Activated naive CD4-positive, alpha-beta T cell treated with anti-CD3 and anti-CD28 coated beads for 36 hours (primary cell): Measurements from ENCODE around the gene CALML3. TPM values are rescaled to one million over a fixed set of nuclear protein-coding genes. Genes with fewer than 3 reads are reported as not detected.

Source experiments
- CTCF ChIA-PET: fragments of 350-600 bp; sonication (Branson Sonifier 250); formaldehyde crosslinking; loops from one replicate; lab custom pipeline; 2021; ENCODE audit warnings: antibody characterized with exemption; lab: Charles Lee
- DNase-seq: peaks from one replicate; pipeline ENCODE4 v3.0.0-alpha.2; 2020
- H3K27ac Mint-ChIP-seq: one replicate; pipeline ENCODE4 v1.8.0; 2021; ENCODE audit warnings: mild to moderate bottlenecking, mixed read lengths
- H3K27me3 Mint-ChIP-seq: one replicate; pipeline ENCODE4 v1.8.0; 2021; ENCODE audit warnings: low read depth, mixed read lengths
- H3K36me3 Mint-ChIP-seq: one replicate; pipeline ENCODE4 v1.8.0; 2021; ENCODE audit warnings: low read depth, mixed read lengths
- H3K4me1 Mint-ChIP-seq: one replicate; pipeline ENCODE4 v1.8.0; 2021; ENCODE audit warnings: low read depth, mixed read lengths
- H3K4me3 Mint-ChIP-seq: one replicate; pipeline ENCODE4 v1.8.0; 2021; ENCODE audit warnings: mild to moderate bottlenecking, moderate library complexity, mixed read lengths
- H3K9me3 Mint-ChIP-seq: one replicate; pipeline ENCODE4 v1.8.0; 2021; ENCODE audit warnings: mixed read lengths
- intact Hi-C: fragments of 100-400 bp; cut with micrococcal nuclease; formaldehyde crosslinking; loops from one replicate; pipeline ENCODE4 v1.15.1; 2023
- total RNA-seq, 2 experiments: library from RNA; stranded (reverse); gene quantifications; one replicate each; pipeline ENCODE4 v1.2.3, GENCODE V29; 2021

The CALML3 gene
- total RNA-seq, 2 experiments from 2014 or later, result not detected

DNA sequence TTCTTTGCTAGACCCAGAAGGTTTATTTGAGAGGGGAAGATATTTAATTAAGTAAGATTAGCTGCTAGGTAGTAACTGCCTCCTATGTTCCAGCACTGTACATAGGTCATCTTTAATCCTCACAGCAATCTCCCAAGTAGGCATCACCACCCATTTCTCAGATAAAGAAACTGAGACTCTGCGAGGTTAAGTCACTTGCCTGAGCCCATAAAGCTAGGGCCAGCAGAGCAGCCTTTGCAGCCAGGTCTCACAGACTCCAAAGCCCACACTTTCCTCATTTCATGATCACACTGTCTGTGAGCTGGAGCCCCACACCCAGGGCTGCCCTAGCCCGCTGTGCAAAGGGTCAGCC is 20.6 kb downstream of the CALML3 start:
- no peak for DNase-seq
- no peaks in the 10 kb centered on the region for H3K27me3 Mint-ChIP-seq
- peaks cover 4% of the 10 kb centered on the region for H3K4me1 Mint-ChIP-seq
- CTCF ChIA-PET, result interaction anchor here (0.9 kb wide), 1 partner anchor 13 kb away, joined by 3 read pairs; no protein-coding TSS in a partner anchor
- H3K9me3 Mint-ChIP-seq, result peaks cover 10% of the 10 kb centered on the region
- no peaks in the 10 kb centered on the region for H3K36me3 Mint-ChIP-seq
- no peak overlapping the region for H3K27ac Mint-ChIP-seq
- no peak overlapping the region for H3K4me3 Mint-ChIP-seq
- intact Hi-C loops, result loop anchor here (10.0 kb wide), 1 partner anchor 251 kb away; no protein-coding TSS in a partner anchor

DNA sequence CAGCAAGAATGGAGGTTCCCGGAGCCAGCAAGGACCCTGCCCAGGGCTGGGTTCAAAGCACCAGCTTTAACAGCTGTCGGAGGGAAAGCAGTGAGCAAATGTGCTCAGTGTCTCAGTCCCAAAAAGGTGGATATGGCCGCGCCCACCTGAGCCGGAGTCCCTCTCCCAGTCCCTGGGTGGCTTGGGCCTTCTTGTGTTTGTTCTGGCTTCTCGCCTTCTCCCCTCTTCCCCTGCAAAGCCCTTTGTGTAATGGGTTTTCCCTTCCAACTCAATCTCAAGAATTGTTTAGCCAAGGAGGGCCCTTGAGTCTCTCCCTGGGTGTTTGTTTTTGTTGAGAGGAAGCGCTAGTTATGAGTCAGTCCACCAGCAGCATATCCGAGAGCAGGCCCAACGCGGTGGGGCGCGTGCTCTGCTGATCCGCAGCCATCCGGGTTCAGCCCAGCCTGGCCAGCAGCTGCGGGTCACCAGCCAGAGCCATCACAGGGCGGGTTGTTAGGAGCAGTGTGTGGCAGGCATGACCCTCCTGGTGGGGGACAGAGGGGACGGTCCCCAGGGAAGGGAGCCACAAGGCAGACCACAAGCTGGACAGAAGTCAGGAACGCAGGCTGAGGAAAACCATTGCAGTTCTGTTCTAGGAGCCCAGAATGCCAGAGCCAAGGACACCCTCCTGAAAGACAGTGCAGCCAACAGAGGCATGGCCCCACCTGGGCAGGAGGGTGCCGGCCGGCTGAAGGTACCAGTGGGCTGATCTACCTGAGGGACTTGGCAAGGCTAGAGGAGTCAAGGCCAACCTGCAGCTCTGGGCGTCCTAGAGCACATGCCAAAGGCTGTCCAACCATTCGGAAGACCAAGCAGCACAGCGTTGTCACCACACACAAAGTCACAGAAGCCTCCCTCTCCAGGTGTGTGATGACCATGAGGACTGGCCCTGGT is 21.3 kb downstream of the CALML3 start:
- intact Hi-C loops, result loop anchor here (10.0 kb wide), 1 partner anchor 251 kb away; no protein-coding TSS in a partner anchor
- H3K36me3 Mint-ChIP-seq, result no peaks in the 10 kb centered on the region
- peaks cover 7% of the 10 kb centered on the region for H3K4me1 Mint-ChIP-seq
- H3K9me3 Mint-ChIP-seq, result peaks cover 10% of the 10 kb centered on the region
- no peak overlapping the region for H3K4me3 Mint-ChIP-seq
- peak; percentile 1 for DNase-seq
- no peak overlapping the region for H3K27ac Mint-ChIP-seq
- CTCF ChIA-PET, result no interaction called here
- H3K27me3 Mint-ChIP-seq, result no peaks in the 10 kb centered on the region

DNA sequence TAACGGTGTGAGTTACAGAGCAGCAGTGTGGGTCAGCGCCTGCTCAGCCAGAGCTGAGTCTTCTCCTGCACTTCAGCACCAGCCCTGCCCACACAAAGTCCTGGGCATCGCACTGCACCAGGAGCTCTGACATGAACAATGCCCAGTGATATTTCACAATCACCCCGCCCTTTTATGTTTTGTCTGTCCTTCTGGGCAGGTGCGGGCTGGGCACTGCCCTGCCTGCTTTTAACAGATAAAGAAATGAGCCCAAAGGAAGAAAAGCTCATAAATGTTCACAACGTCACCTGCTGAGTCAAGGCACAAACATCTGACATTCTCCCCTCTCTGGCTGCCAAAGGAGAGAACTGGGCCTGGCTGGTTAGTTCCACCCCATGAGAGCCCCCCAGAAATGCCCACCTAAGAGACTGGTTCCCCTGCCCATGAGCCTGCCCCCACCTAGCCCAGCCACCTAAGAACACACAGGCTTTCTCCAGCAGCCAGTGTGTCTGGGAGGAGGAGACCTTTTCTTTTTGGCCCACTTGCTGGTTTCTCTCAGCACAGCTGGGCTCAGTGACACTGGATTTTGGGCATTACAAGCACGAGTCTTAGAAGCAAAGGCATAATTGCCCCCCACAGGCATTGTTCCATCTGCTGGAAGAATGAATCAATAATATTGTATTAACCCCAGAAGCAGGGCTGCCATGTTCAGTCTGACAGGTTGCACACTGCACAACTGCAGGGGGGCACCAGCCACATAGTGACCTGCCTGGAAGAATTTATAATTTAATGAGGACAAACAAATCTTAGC is 22.3 kb downstream of the CALML3 start:
- intact Hi-C loops, result loop anchor here (10.0 kb wide), 1 partner anchor 252 kb away; no protein-coding TSS in a partner anchor
- Mint-ChIP-seq H3K27ac (peak overlapping the region; percentile 43), H3K36me3 (no peaks in the 10 kb centered on the region), H3K4me3 (no peak overlapping the region), H3K4me1 (peaks cover 16% of the 10 kb centered on the region), H3K9me3 (peaks cover 8% of the 10 kb centered on the region), H3K27me3 (no peaks in the 10 kb centered on the region)
- no peak for DNase-seq
- CTCF ChIA-PET, result interaction anchor here (0.5 to 1.5 kb wide), 3 partner anchors 28 to 112 kb away, joined by 3 to 4 read pairs (median 3); no protein-coding TSS in a partner anchor

DNA sequence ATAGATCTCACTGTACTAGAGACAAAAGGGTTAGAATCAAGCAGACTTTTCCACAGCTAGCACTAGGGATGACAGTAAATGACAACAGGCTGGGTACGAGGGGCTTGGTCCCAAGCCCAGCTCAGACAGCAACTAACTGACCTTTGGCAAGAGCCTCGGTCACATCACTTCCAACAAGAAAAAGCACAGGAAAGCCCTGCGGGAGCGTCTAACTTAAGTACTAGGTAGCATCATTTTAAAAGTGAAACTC is 22.8 kb downstream of the CALML3 start:
- CTCF ChIA-PET, result interaction anchor here (1.1 to 2.0 kb wide), 3 partner anchors 75 to 105 kb away, joined by 3 to 5 read pairs (median 4); no protein-coding TSS in a partner anchor
- Mint-ChIP-seq H3K4me3 (no peak overlapping the region), H3K36me3 (no peaks in the 10 kb centered on the region), H3K27ac (no peak overlapping the region), H3K9me3 (peaks cover 6% of the 10 kb centered on the region), H3K4me1 (peaks cover 21% of the 10 kb centered on the region), H3K27me3 (no peaks in the 10 kb centered on the region)
- DNase-seq, result no peak
- intact Hi-C loops, result loop anchor here (10.0 kb wide), 1 partner anchor 253 kb away; no protein-coding TSS in a partner anchor

- H3K27me3 Mint-ChIP-seq, result no peaks in the 10 kb centered on the region
- no peak overlapping the region for H3K4me3 Mint-ChIP-seq
- CTCF ChIA-PET, result interaction anchor here (1.1 to 2.0 kb wide), 5 partner anchors 18 to 106 kb away, joined by 3 to 5 read pairs (median 4); no protein-coding TSS in a partner anchor
- no peaks in the 10 kb centered on the region for H3K36me3 Mint-ChIP-seq
- H3K4me1 Mint-ChIP-seq, result peaks cover 26% of the 10 kb centered on the region
- no peak for DNase-seq
- H3K27ac Mint-ChIP-seq, result no peak overlapping the region
- H3K9me3 Mint-ChIP-seq, result peaks cover 2% of the 10 kb centered on the region
- intact Hi-C loops, result loop anchor here (10.0 kb wide), 1 partner anchor 253 kb away; no protein-coding TSS in a partner anchor
Measured at GRCh38 chr10:5547931-5548660, 23.3 kb downstream of the CALML3 start.

DNA sequence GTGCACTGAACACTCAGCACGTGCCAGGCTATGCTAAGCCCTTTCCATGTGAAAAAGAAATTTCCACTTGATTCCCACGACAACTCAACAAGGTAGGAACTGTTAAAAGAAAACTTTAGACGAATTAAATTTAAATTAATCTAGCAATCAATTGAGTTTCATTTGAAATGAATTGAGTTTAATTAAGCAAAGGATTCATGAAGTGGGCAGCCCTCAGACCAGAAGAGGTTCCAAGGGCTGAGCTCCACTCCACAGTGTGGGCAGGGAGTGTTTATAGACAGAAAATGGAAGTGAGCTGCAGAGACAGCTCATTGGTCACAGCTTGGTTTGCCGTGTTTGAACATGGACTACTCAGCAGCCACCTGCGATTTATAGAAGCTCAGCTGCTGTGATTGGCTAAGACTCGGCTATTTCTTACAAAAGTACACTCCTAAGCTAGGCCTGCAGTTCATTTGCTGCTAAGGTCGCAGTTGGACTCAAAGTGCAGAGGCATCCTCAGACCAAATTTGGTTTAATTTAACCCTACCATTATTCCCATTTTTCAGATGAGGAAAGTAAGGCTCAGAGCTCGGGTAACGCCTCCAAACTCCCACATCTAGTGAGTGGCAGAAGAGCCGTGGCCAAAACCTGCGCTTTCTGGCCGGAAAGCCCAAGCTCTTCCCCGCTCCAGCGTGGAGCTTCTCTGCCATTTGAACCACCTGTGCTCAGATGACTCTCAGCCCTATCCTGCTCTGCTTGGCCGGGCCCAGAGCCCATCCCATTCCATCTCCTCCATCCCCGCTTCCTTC is 24.9 kb downstream of the CALML3 start:
- intact Hi-C loops, result loop anchor here (5.0 to 10.0 kb wide), 2 partner anchors 78 to 255 kb away; no protein-coding TSS in a partner anchor
- H3K27me3 Mint-ChIP-seq, result no peaks in the 10 kb centered on the region

GRCh38 chr10:5550250-5550545 is 25.4 kb downstream of the CALML3 start:
- Mint-ChIP-seq H3K9me3 (no peaks in the 10 kb centered on the region), H3K4me3 (no peak overlapping the region), H3K27ac (no peak overlapping the region), H3K27me3 (no peaks in the 10 kb centered on the region), H3K36me3 (no peaks in the 10 kb centered on the region), H3K4me1 (peaks cover 30% of the 10 kb centered on the region)
- no peak for DNase-seq
- intact Hi-C loops, result loop anchor here (5.0 kb wide), 1 partner anchor 77 kb away; no protein-coding TSS in a partner anchor
- CTCF ChIA-PET, result interaction anchor here (1.7 kb wide), 1 partner anchor 73 kb away, joined by 9 read pairs; no protein-coding TSS in a partner anchor

More for the DNA sequence above, 24.9 kb downstream of the CALML3 start:
- H3K27ac Mint-ChIP-seq, result no peak overlapping the region
- DNase-seq, result no peak
- CTCF ChIA-PET, result interaction anchor here (0.6 to 2.0 kb wide), 5 partner anchors 16 to 107 kb away, joined by 3 to 9 read pairs (median 5); no protein-coding TSS in a partner anchor
- H3K36me3 Mint-ChIP-seq, result no peaks in the 10 kb centered on the region
- H3K4me3 Mint-ChIP-seq, result no peak overlapping the region
- H3K9me3 Mint-ChIP-seq, result no peaks in the 10 kb centered on the region
- H3K4me1 Mint-ChIP-seq, result peaks cover 30% of the 10 kb centered on the region

GRCh38 chr10:5550621-5551530 is 26.1 kb downstream of the CALML3 start:
- intact Hi-C loops, result loop anchor here (5.0 kb wide), 1 partner anchor 76 kb away; no protein-coding TSS in a partner anchor
- H3K9me3 Mint-ChIP-seq, result no peaks in the 10 kb centered on the region
- H3K27ac Mint-ChIP-seq, result no peak overlapping the region
- H3K36me3 Mint-ChIP-seq, result no peaks in the 10 kb centered on the region
- no peak overlapping the region for H3K4me3 Mint-ChIP-seq
- no peak for DNase-seq
- H3K4me1 Mint-ChIP-seq, result peaks cover 32% of the 10 kb centered on the region
- CTCF ChIA-PET, result no interaction called here
- no peaks in the 10 kb centered on the region for H3K27me3 Mint-ChIP-seq

DNA sequence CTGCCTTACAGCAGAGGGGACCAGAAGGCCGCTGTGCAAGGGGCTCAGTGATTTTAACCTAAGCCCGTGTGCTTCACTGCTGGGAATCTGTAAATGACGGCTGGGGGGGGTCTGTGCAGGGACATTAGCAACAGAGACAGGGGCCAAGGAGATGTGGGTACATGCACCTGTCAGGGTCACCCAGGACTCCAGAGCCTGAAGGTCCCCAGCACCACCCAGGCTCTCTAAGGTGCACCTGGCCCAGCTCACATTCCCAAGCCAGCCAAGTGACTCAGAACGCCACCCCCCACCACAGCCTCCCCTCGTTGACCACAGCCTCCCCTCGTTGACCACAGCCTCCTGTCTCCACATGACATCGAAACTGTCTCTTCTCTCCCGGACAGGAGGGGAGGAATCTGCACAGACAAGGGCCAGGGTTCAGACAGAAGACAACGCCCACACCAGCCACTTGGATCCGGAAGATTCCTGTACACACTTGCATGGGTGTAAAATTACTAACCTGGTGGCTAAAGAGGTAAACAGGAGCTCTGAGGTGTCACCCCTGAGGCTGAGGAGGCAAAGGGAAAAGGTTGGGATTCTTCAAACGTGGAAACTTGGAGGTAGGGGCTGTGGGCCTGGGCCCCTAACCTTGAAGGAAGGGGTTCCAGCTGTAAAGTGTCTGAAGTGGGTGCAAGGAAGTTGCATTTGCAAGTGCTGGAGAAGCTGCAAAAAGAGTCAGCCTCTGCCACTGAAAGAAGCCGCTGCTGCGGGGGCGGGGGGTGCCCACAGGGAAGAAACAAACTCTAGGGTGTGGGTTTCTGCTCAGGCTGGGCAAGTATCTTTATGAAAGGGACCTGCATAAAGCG is 27.0 kb downstream of the CALML3 start:
- peaks cover 32% of the 10 kb centered on the region for H3K4me1 Mint-ChIP-seq
- no peaks in the 10 kb centered on the region for H3K9me3 Mint-ChIP-seq
- peak; percentile 82 for DNase-seq
- intact Hi-C loops, result loop anchor here (1.0 to 5.0 kb wide), 3 partner anchors 13 to 105 kb away; no protein-coding TSS in a partner anchor
- CTCF ChIA-PET, result interaction anchor here (0.6 kb wide), 1 partner anchor 1094 kb away, joined by 3 read pairs; no protein-coding TSS in a partner anchor
- no peaks in the 10 kb centered on the region for H3K36me3 Mint-ChIP-seq
- no peaks in the 10 kb centered on the region for H3K27me3 Mint-ChIP-seq
- H3K27ac Mint-ChIP-seq, result peak overlapping the region; percentile 9
- no peak overlapping the region for H3K4me3 Mint-ChIP-seq
